ENCODE data around the gene ATP10A.

The ATP10A gene

GRCh38 chr15:25799906-25800700, 63.0 kb downstream of the ATP10A start:
- DNase-seq (ENCODE audit: low read depth) = no peak
- in situ Hi-C loops (cut with HindIII; ENCODE audit: low sequenced_read_pairs) = no loop called here
- TF ChIP-seq, protein P1, sequence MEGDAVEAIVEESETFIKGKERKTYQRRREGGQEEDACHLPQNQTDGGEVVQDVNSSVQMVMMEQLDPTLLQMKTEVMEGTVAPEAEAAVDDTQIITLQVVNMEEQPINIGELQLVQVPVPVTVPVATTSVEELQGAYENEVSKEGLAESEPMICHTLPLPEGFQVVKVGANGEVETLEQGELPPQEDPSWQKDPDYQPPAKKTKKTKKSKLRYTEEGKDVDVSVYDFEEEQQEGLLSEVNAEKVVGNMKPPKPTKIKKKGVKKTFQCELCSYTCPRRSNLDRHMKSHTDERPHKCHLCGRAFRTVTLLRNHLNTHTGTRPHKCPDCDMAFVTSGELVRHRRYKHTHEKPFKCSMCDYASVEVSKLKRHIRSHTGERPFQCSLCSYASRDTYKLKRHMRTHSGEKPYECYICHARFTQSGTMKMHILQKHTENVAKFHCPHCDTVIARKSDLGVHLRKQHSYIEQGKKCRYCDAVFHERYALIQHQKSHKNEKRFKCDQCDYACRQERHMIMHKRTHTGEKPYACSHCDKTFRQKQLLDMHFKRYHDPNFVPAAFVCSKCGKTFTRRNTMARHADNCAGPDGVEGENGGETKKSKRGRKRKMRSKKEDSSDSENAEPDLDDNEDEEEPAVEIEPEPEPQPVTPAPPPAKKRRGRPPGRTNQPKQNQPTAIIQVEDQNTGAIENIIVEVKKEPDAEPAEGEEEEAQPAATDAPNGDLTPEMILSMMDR (IDR thresholded peaks at IDR 0.05; ENCODE audit: low read depth, low read length, missing control alignments) = no peak
- H3K4me3 ChIP-seq (ENCODE audit: low read depth, low read length) = no peak overlapping the region

- DNase-seq (ENCODE audit: low read depth) = no peak
- H3K4me3 ChIP-seq (ENCODE audit: low read depth, low read length) = no peak overlapping the region
- TF ChIP-seq, protein P1 (IDR thresholded peaks at IDR 0.05; ENCODE audit: low read depth, low read length, missing control alignments) = no peak
- in situ Hi-C loops (cut with HindIII; ENCODE audit: low sequenced_read_pairs) = no loop called here
Observed at GRCh38 chr15:25797936-25798901, 64.9 kb downstream of the ATP10A start.

DNA sequence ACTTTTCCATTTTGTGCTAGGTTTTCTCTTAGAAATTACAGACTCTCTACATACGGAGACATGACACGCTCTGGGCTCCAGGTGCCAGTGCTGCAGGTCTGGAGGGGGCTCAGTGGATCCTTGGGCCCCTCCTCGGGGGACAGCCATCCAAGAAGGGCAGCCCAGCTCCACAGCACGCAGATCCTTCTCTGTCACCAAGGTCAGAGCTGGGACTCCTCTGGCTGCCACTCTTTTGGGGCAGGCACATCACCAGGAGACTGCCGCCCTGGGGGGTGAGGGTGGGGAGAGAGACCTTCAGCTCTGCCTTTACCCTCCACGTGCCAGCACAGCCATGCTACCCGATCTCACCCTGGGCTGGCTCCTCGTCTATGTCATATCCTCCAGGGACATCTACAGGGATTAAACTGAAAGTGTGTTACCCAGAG, 65.6 kb downstream of the ATP10A start:
- no peak for DNase-seq (ENCODE audit: low read depth)
- H3K4me3 ChIP-seq (ENCODE audit: low read depth, low read length) = no peak overlapping the region
- in situ Hi-C loops (cut with HindIII; ENCODE audit: low sequenced_read_pairs) = no loop called here
- TF ChIP-seq, protein P1 (IDR thresholded peaks at IDR 0.05; ENCODE audit: low read depth, low read length, missing control alignments) = no peak

- TF ChIP-seq, protein P1 (IDR thresholded peaks at IDR 0.05; ENCODE audit: low read depth, low read length, missing control alignments) = no peak
- no peak for DNase-seq (ENCODE audit: low read depth)
- in situ Hi-C loops (cut with HindIII; ENCODE audit: low sequenced_read_pairs) = no loop called here
- no peak overlapping the region for H3K4me3 ChIP-seq (ENCODE audit: low read depth, low read length)
Observed at GRCh38 chr15:25797035-25797434, 66.1 kb downstream of the ATP10A start.

DNA sequence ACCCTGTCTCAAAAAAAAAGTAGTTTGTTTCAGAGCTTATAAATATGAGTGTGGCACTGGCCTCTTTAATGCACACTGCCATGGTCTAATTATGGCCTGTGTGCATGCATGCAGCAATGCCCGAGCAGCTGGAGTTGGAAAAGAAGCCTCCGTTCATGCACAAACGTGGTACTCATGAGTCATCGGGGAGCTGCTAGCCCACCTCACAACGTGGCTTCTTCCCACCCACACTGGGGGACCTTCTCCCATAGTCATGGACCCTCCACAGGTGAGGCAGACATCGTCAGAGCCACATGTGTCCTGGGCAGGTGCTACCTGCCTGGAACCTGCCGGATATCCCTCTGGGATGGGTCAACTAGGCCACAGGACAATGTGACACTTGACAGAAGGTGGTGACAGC, 66.7 kb downstream of the ATP10A start:
- in situ Hi-C loops (cut with HindIII; ENCODE audit: low sequenced_read_pairs) = no loop called here
- no peak for DNase-seq (ENCODE audit: low read depth)
- TF ChIP-seq, protein P1 (IDR thresholded peaks at IDR 0.05; ENCODE audit: low read depth, low read length, missing control alignments) = no peak
- no peak overlapping the region for H3K4me3 ChIP-seq (ENCODE audit: low read depth, low read length)

DNA sequence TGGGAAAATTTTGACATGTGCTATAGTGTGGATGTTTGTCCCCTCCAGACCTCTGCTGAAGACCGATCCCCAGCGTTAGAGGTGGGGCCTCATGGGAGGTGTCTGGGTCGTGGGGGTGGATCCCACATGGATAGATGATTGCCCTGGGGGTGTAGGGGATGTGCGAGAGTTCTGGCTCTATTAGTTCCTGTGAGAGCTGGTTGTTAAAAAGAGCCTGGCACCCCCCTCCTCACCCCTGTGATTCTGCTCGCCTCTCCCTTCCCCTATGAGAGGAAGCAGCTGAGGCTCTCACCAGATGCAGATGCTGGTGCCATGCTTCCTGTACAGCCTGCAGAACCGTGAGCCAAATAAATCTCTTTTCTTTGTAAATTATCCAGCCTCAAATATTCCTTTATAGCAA, 67.4 kb downstream of the ATP10A start:
- no peak for DNase-seq (ENCODE audit: low read depth)
- in situ Hi-C loops (cut with HindIII; ENCODE audit: low sequenced_read_pairs) = no loop called here
- TF ChIP-seq, protein P1 (IDR thresholded peaks at IDR 0.05; ENCODE audit: low read depth, low read length, missing control alignments) = no peak
- H3K4me3 ChIP-seq (ENCODE audit: low read depth, low read length) = no peak overlapping the region
